NT2/D1 (cell line): Measurements from ENCODE around the gene FBXL7.

Experiments used
- DNase-seq: peaks from one replicate; pipeline ENCODE4 v3.0.0-alpha.2; 2011; ENCODE audit warnings: low read depth, low spot score
- H3K27me3 ChIP-seq: 2 replicates; pipeline ENCODE4 v1.6.0; 2011; ENCODE audit warnings: mild to moderate bottlenecking; ENCODE audit not compliant: insufficient read length, insufficient read depth
- H3K36me3 ChIP-seq: 2 replicates; pipeline ENCODE4 v1.6.1; 2011; ENCODE audit warnings: mild to moderate bottlenecking, low read length, mixed read lengths; ENCODE audit not compliant: insufficient read depth, insufficient read length
- H3K4me1 ChIP-seq: 2 replicates; pipeline ENCODE4 v1.5.1; 2011; ENCODE audit not compliant: insufficient read depth, insufficient read length
- H3K4me3 ChIP-seq: 2 replicates; pipeline ENCODE4 v1.5.1; 2011; ENCODE audit warnings: low read depth; ENCODE audit not compliant: insufficient read length
- H3K9ac ChIP-seq: 2 replicates; pipeline ENCODE4 v1.6.0; 2011; ENCODE audit warnings: low read depth; ENCODE audit not compliant: insufficient read length
- H3K9me3 ChIP-seq: 2 replicates; pipeline ENCODE4 v1.5.1; 2011; ENCODE audit warnings: mild to moderate bottlenecking, low read length; ENCODE audit not compliant: insufficient read depth
- SUZ12 ChIP-seq: IDR thresholded peaks from 2 replicates; pipeline ENCODE4 v1.6.1; 2011; ENCODE audit not compliant: insufficient read length, insufficient read depth; ENCODE audit errors: extremely low read depth
- YY1 ChIP-seq: IDR thresholded peaks from 2 replicates; pipeline ENCODE4 v1.6.1; 2011; ENCODE audit not compliant: insufficient read length, insufficient read depth
- ZNF274 ChIP-seq: IDR thresholded peaks from 2 replicates; pipeline ENCODE4 v1.6.1; 2011; ENCODE audit warnings: mild to moderate bottlenecking, low read depth, low read length

The FBXL7 gene

GRCh38 chr5:15959370-15960164 is 459.6 kb downstream of the FBXL7 start:
- H3K9ac ChIP-seq, result no peak overlapping the region
- no peak for DNase-seq
- no peaks in the 10 kb centered on the region for H3K36me3 ChIP-seq
- H3K27me3 ChIP-seq, result no peaks in the 10 kb centered on the region
- no peaks in the 10 kb centered on the region for H3K9me3 ChIP-seq
- no peak for TF ChIP-seq YY1
- TF ChIP-seq SUZ12, result no peak
- TF ChIP-seq ZNF274, result no peak
- H3K4me3 ChIP-seq, result no peak overlapping the region
- H3K4me1 ChIP-seq, result no peaks in the 10 kb centered on the region

GRCh38 chr5:15966066-15966640 is 466.2 kb downstream of the FBXL7 start:
- Histone ChIP-seq H3K9ac (no peak overlapping the region), H3K27me3 (no peaks in the 10 kb centered on the region), H3K36me3 (no peaks in the 10 kb centered on the region), H3K9me3 (no peaks in the 10 kb centered on the region), H3K4me1 (no peaks in the 10 kb centered on the region), H3K4me3 (no peak overlapping the region)
- no peak for DNase-seq
- TF ChIP-seq SUZ12 (no peak), YY1 (no peak), ZNF274 (no peak)

GRCh38 chr5:15966651-15967050 is 466.7 kb downstream of the FBXL7 start:
- no peak overlapping the region for H3K4me3 ChIP-seq
- H3K9ac ChIP-seq, result no peak overlapping the region
- no peaks in the 10 kb centered on the region for H3K27me3 ChIP-seq
- no peaks in the 10 kb centered on the region for H3K4me1 ChIP-seq
- no peaks in the 10 kb centered on the region for H3K36me3 ChIP-seq
- no peak for DNase-seq
- H3K9me3 ChIP-seq, result no peaks in the 10 kb centered on the region
- TF ChIP-seq ZNF274 (no peak), YY1 (no peak), SUZ12 (no peak)

- no peak for DNase-seq
- TF ChIP-seq YY1 (no peak), ZNF274 (no peak), SUZ12 (no peak)
- no peaks in the 10 kb centered on the region for H3K36me3 ChIP-seq
Measured at GRCh38 chr5:15968993-15969392, 469.0 kb downstream of the FBXL7 start.

GRCh38 chr5:15977851-15978250 is 477.9 kb downstream of the FBXL7 start:
- TF ChIP-seq YY1 (no peak), ZNF274 (no peak), SUZ12 (no peak)

More at GRCh38 chr5:15968993-15969392, 469.0 kb downstream of the FBXL7 start:
- Histone ChIP-seq H3K9me3 (no peaks in the 10 kb centered on the region), H3K4me3 (no peak overlapping the region), H3K9ac (no peak overlapping the region), H3K27me3 (no peaks in the 10 kb centered on the region), H3K4me1 (no peaks in the 10 kb centered on the region)

GRCh38 chr5:15980835-15981234 is 480.9 kb downstream of the FBXL7 start:
- no peaks in the 10 kb centered on the region for H3K27me3 ChIP-seq
- no peak overlapping the region for H3K9ac ChIP-seq
- H3K4me3 ChIP-seq, result no peak overlapping the region
- DNase-seq, result no peak
- no peaks in the 10 kb centered on the region for H3K9me3 ChIP-seq
- H3K36me3 ChIP-seq, result no peaks in the 10 kb centered on the region
- no peak for TF ChIP-seq SUZ12
- no peak for TF ChIP-seq YY1
- no peak for TF ChIP-seq ZNF274
- H3K4me1 ChIP-seq, result no peaks in the 10 kb centered on the region

More at GRCh38 chr5:15977851-15978250, 477.9 kb downstream of the FBXL7 start:
- Histone ChIP-seq H3K9me3 (no peaks in the 10 kb centered on the region), H3K36me3 (no peaks in the 10 kb centered on the region), H3K9ac (no peak overlapping the region), H3K4me1 (no peaks in the 10 kb centered on the region), H3K27me3 (no peaks in the 10 kb centered on the region), H3K4me3 (no peak overlapping the region)
- no peak for DNase-seq

GRCh38 chr5:15983392-15983791 is 483.4 kb downstream of the FBXL7 start:
- H3K9me3 ChIP-seq, result no peaks in the 10 kb centered on the region
- H3K36me3 ChIP-seq, result no peaks in the 10 kb centered on the region
- H3K27me3 ChIP-seq, result no peaks in the 10 kb centered on the region
- no peaks in the 10 kb centered on the region for H3K4me1 ChIP-seq
- H3K4me3 ChIP-seq, result no peak overlapping the region
- TF ChIP-seq ZNF274 (no peak), SUZ12 (no peak), YY1 (no peak)
- no peak overlapping the region for H3K9ac ChIP-seq
- no peak for DNase-seq
